ENCODE data around the gene RNF40.
"Not testable (repeated sequence)": the region's sequence is repeated elsewhere in the genome, so short reads cannot be mapped to it uniquely, and the experiment has no call there.

RNF40 gene

GRCh38 chr16:30808890-30809426 is 46.8 kb downstream of the RNF40 start:
- not testable (repeated sequence) for H3K4me3 ChIP-seq (ENCODE audit: low read length); DNase-seq (ENCODE audit: low read depth); H3K36me3 ChIP-seq (ENCODE audit: control insufficient read depth, insufficient read depth, low read length, severe bottlenecking); H3K9ac ChIP-seq (ENCODE audit: low read length); H3K27me3 ChIP-seq (replicated peaks; ENCODE audit: control insufficient read depth, insufficient read depth, low read length); H3K9me3 ChIP-seq (ENCODE audit: control insufficient read depth, low read length)
- H3K4me1 ChIP-seq (ENCODE audit: control insufficient read depth, insufficient read depth, low read length) = peaks cover 20% of the 10 kb centered on the region

GRCh38 chr16:30809675-30810074 is 47.6 kb downstream of the RNF40 start:
- peaks cover 22% of the 10 kb centered on the region for H3K4me1 ChIP-seq (ENCODE audit: control insufficient read depth, insufficient read depth, low read length)
- H3K9ac ChIP-seq (ENCODE audit: low read length); H3K9me3 ChIP-seq (ENCODE audit: control insufficient read depth, low read length); H3K4me3 ChIP-seq (ENCODE audit: low read length); H3K36me3 ChIP-seq (ENCODE audit: control insufficient read depth, insufficient read depth, low read length, severe bottlenecking); DNase-seq (ENCODE audit: low read depth); H3K27me3 ChIP-seq (replicated peaks; ENCODE audit: control insufficient read depth, insufficient read depth, low read length): not testable (repeated sequence)

GRCh38 chr16:30813821-30814189 is 51.7 kb downstream of the RNF40 start:
- no peaks in the 10 kb centered on the region for H3K36me3 ChIP-seq (ENCODE audit: control insufficient read depth, insufficient read depth, low read length, severe bottlenecking)
- H3K9ac ChIP-seq (ENCODE audit: low read length) = peak overlapping the region; percentile 88
- no peaks in the 10 kb centered on the region for H3K9me3 ChIP-seq (ENCODE audit: control insufficient read depth, low read length)
- DNase-seq (ENCODE audit: low read depth) = no peak
- H3K27me3 ChIP-seq (replicated peaks; ENCODE audit: control insufficient read depth, insufficient read depth, low read length) = no peaks in the 10 kb centered on the region
- peak overlapping the region; percentile 79 for H3K4me3 ChIP-seq (ENCODE audit: low read length)
- H3K4me1 ChIP-seq (ENCODE audit: control insufficient read depth, insufficient read depth, low read length) = peaks cover 12% of the 10 kb centered on the region

- Histone ChIP-seq H3K4me1 (ENCODE audit: control insufficient read depth, insufficient read depth, low read length) (peaks cover 12% of the 10 kb centered on the region), H3K9ac (ENCODE audit: low read length) (no peak overlapping the region)
Measured at GRCh38 chr16:30816769-30817168, 54.6 kb downstream of the RNF40 start.

GRCh38 chr16:30820952-30821421 is 58.9 kb downstream of the RNF40 start:
- Histone ChIP-seq H3K4me1 (ENCODE audit: control insufficient read depth, insufficient read depth, low read length) (no peaks in the 10 kb centered on the region), H3K27me3 (replicated peaks; ENCODE audit: control insufficient read depth, insufficient read depth, low read length) (peaks cover 5% of the 10 kb centered on the region), H3K9ac (ENCODE audit: low read length) (no peak overlapping the region), H3K36me3 (ENCODE audit: control insufficient read depth, insufficient read depth, low read length, severe bottlenecking) (no peaks in the 10 kb centered on the region), H3K9me3 (ENCODE audit: control insufficient read depth, low read length) (no peaks in the 10 kb centered on the region), H3K4me3 (ENCODE audit: low read length) (no peak overlapping the region)
- DNase-seq (ENCODE audit: low read depth) = no peak

More at GRCh38 chr16:30816769-30817168, 54.6 kb downstream of the RNF40 start:
- Histone ChIP-seq H3K9me3 (ENCODE audit: control insufficient read depth, low read length) (no peaks in the 10 kb centered on the region), H3K4me3 (ENCODE audit: low read length) (no peak overlapping the region), H3K27me3 (replicated peaks; ENCODE audit: control insufficient read depth, insufficient read depth, low read length) (peaks cover 3% of the 10 kb centered on the region), H3K36me3 (ENCODE audit: control insufficient read depth, insufficient read depth, low read length, severe bottlenecking) (no peaks in the 10 kb centered on the region)
- no peak for DNase-seq (ENCODE audit: low read depth)

GRCh38 chr16:30821441-30821840 is 59.3 kb downstream of the RNF40 start:
- H3K4me1 ChIP-seq (ENCODE audit: control insufficient read depth, insufficient read depth, low read length); DNase-seq (ENCODE audit: low read depth); H3K27me3 ChIP-seq (replicated peaks; ENCODE audit: control insufficient read depth, insufficient read depth, low read length); H3K36me3 ChIP-seq (ENCODE audit: control insufficient read depth, insufficient read depth, low read length, severe bottlenecking); H3K9me3 ChIP-seq (ENCODE audit: control insufficient read depth, low read length); H3K9ac ChIP-seq (ENCODE audit: low read length); H3K4me3 ChIP-seq (ENCODE audit: low read length): not testable (repeated sequence)

GRCh38 chr16:30821891-30822290 is 59.8 kb downstream of the RNF40 start:
- no peak for DNase-seq (ENCODE audit: low read depth)
- Histone ChIP-seq H3K9me3 (ENCODE audit: control insufficient read depth, low read length) (no peaks in the 10 kb centered on the region), H3K4me3 (ENCODE audit: low read length) (no peak overlapping the region)

More at GRCh38 chr16:30821891-30822290, 59.8 kb downstream of the RNF40 start:
- H3K4me1 ChIP-seq (ENCODE audit: control insufficient read depth, insufficient read depth, low read length) = no peaks in the 10 kb centered on the region
- H3K9ac ChIP-seq (ENCODE audit: low read length) = no peak overlapping the region
- no peaks in the 10 kb centered on the region for H3K36me3 ChIP-seq (ENCODE audit: control insufficient read depth, insufficient read depth, low read length, severe bottlenecking)
- H3K27me3 ChIP-seq (replicated peaks; ENCODE audit: control insufficient read depth, insufficient read depth, low read length) = peaks cover 7% of the 10 kb centered on the region

Data from adipocyte (in vitro differentiated cells).